Hepatocyte (in vitro differentiated cells): ENCODE data around the gene CLDN5. TPM values are rescaled to one million over a fixed set of nuclear protein-coding genes. Genes with fewer than 3 reads are reported as not detected.

Source experiments
- DNase-seq: peaks from one replicate; pipeline ENCODE4 v3.0.0-alpha.2; 2016; ENCODE audit warnings: low spot score
- H2AFZ ChIP-seq: fragments of 200-600 bp; sonication (generic); 2 replicates; pipeline ENCODE4 v1.6.0; 2016; ENCODE audit warnings: antibody characterized with exemption, mild to moderate bottlenecking
- H3K27ac ChIP-seq: fragments of 200-600 bp; sonication (generic); 2 replicates; pipeline ENCODE4 v1.5.1; 2016; ENCODE audit warnings: mild to moderate bottlenecking
- H3K27me3 ChIP-seq: fragments of 200-600 bp; sonication (generic); 2 replicates; pipeline ENCODE4 v1.6.1; 2016
- H3K36me3 ChIP-seq: fragments of 200-600 bp; sonication (generic); replicated peaks from 2 replicates; pipeline ENCODE4 v1.5.1; 2016; ENCODE audit warnings: low read depth; ENCODE audit not compliant: insufficient read depth
- H3K4me1 ChIP-seq: fragments of 200-600 bp; sonication (generic); 2 replicates; pipeline ENCODE4 v1.5.1; 2016; ENCODE audit warnings: mild to moderate bottlenecking, moderate library complexity; ENCODE audit not compliant: insufficient read depth
- H3K4me2 ChIP-seq: fragments of 200-600 bp; sonication (generic); 2 replicates; pipeline ENCODE4 v1.6.0; 2016
- H3K4me3 ChIP-seq: fragments of 200-600 bp; sonication (generic); 2 replicates; pipeline ENCODE4 v1.5.1; 2016; ENCODE audit warnings: mild to moderate bottlenecking
- H3K79me2 ChIP-seq: fragments of 200-600 bp; sonication (generic); 2 replicates; pipeline ENCODE4 v1.6.0; 2017; ENCODE audit warnings: mild to moderate bottlenecking
- H3K9me2 ChIP-seq: fragments of 200-600 bp; sonication (generic); replicated peaks from 2 replicates; pipeline ENCODE4 v1.6.0; 2017; ENCODE audit warnings: mild to moderate bottlenecking; ENCODE audit not compliant: insufficient read depth
- H3K9me3 ChIP-seq: fragments of 200-600 bp; sonication (generic); 2 replicates; pipeline ENCODE4 v1.5.1; 2016; ENCODE audit warnings: low read depth, mild to moderate bottlenecking
- H4K20me1 ChIP-seq: fragments of 200-600 bp; sonication (generic); 2 replicates; pipeline ENCODE4 v1.6.0; 2016; ENCODE audit warnings: mild to moderate bottlenecking; ENCODE audit not compliant: insufficient read depth, poor library complexity, severe bottlenecking
- CTCF ChIP-seq: fragments of 200-600 bp; sonication (generic); IDR thresholded peaks from 2 replicates; pipeline ENCODE4 v1.5.1; 2016; ENCODE audit warnings: antibody characterized with exemption, mild to moderate bottlenecking; ENCODE audit not compliant: poor library complexity
- EZH2 ChIP-seq: fragments of 200-600 bp; sonication (generic); IDR thresholded peaks from 2 replicates; pipeline ENCODE4 v1.6.1; 2016; ENCODE audit warnings: antibody characterized with exemption, mild to moderate bottlenecking, borderline replicate concordance
- EZH2phosphoT487 ChIP-seq: fragments of 200-600 bp; sonication (generic); IDR thresholded peaks from one replicate; pipeline ENCODE4 v1.6.1; 2018; ENCODE audit warnings: antibody characterized with exemption, mild to moderate bottlenecking, low read depth, moderate library complexity; ENCODE audit not compliant: unreplicated experiment, severe bottlenecking
- WGBS: methylation state at CpG from one replicate; pipeline ENCODE4 v1.1.6; 2016; ENCODE audit warnings: low lambda C conversion rate; ENCODE audit errors: missing lambda C conversion rate; 5-methylcytosine and 5-hydroxymethylcytosine counted together
- polyA plus RNA-seq: library from polyadenylated mRNA; unstranded; fragments of >200 nt; fragmentation: Nextera tagmentation; extraction: Ambion mirVana; gene quantifications from 2 replicates; pipeline ENCODE4 v1.2.1, GENCODE V29; 2016
- total RNA-seq: library from RNA; depleted of rRNA; stranded (reverse); fragments of >200 nt; gene quantifications from 2 replicates; pipeline ENCODE4 v1.2.3, GENCODE V29; 2014

The CLDN5 gene
- total and polyA plus RNA-seq, 2 experiments from 2014 or later, result 4.9 to 9.9 TPM

GRCh38 chr22:19514831-19515565, 9.2 kb downstream of the CLDN5 start:
- Histone ChIP-seq H3K79me2 (no peaks in the 10 kb centered on the region), H3K4me1 (no peaks in the 10 kb centered on the region), H4K20me1 (no peaks in the 10 kb centered on the region), H3K4me3 (no peak overlapping the region), H3K27me3 (no peaks in the 10 kb centered on the region), H3K36me3 (no peaks in the 10 kb centered on the region), H3K4me2 (no peak overlapping the region), H3K9me3 (no peaks in the 10 kb centered on the region), H3K9me2 (no peaks in the 10 kb centered on the region), H2AFZ (no peak overlapping the region), H3K27ac (no peak overlapping the region)
- TF ChIP-seq EZH2phosphoT487, result no peak
- no peak for TF ChIP-seq EZH2
- TF ChIP-seq CTCF, result no peak
- WGBS, result 94% methylated on average over 14 of the region's 14 CpGs
- no peak for DNase-seq

- Histone ChIP-seq H4K20me1 (no peaks in the 10 kb centered on the region), H3K9me2 (no peaks in the 10 kb centered on the region), H3K4me3 (no peak overlapping the region), H3K27me3 (no peaks in the 10 kb centered on the region), H3K4me1 (no peaks in the 10 kb centered on the region), H2AFZ (no peak overlapping the region), H3K79me2 (no peaks in the 10 kb centered on the region), H3K9me3 (no peaks in the 10 kb centered on the region), H3K27ac (no peak overlapping the region), H3K36me3 (no peaks in the 10 kb centered on the region), H3K4me2 (no peak overlapping the region)
- DNase-seq, result no peak
- TF ChIP-seq CTCF (no peak), EZH2 (no peak), EZH2phosphoT487 (no peak)
- 47% methylated on average over 2 of the region's 2 CpGs for WGBS
Observed at GRCh38 chr22:19513823-19514222, 10.4 kb downstream of the CLDN5 start.

GRCh38 chr22:19510919-19511341, 13.3 kb downstream of the CLDN5 start:
- Histone ChIP-seq H3K9me2 (no peaks in the 10 kb centered on the region), H3K4me1 (no peaks in the 10 kb centered on the region), H3K9me3 (no peaks in the 10 kb centered on the region), H3K79me2 (no peaks in the 10 kb centered on the region), H2AFZ (no peak overlapping the region), H3K27ac (no peak overlapping the region), H3K36me3 (no peaks in the 10 kb centered on the region), H4K20me1 (no peaks in the 10 kb centered on the region), H3K4me2 (no peak overlapping the region), H3K4me3 (no peak overlapping the region), H3K27me3 (no peaks in the 10 kb centered on the region)
- TF ChIP-seq EZH2 (no peak), EZH2phosphoT487 (no peak), CTCF (no peak)
- DNase-seq, result no peak
- WGBS, result 93% methylated on average over 2 of the region's 2 CpGs
